ENCODE measurements around the gene FAM124B. TPM values are rescaled to one million over a fixed set of nuclear protein-coding genes. Genes with fewer than 3 reads are reported as not detected.
"Not testable (repeated sequence)": the region's sequence is repeated elsewhere in the genome, so short reads cannot be mapped to it uniquely, and the experiment has no call there.

Gene FAM124B
- total RNA-seq, 1 donor from 2014 or later, result 13.3 TPM

- Histone ChIP-seq H3K4me1 (no peaks in the 10 kb centered on the region), H3K4me3 (no peak overlapping the region), H3K27me3 (no peaks in the 10 kb centered on the region), H3K9me3 (no peaks in the 10 kb centered on the region), H3K27ac (no peak overlapping the region), H3K36me3 (no peaks in the 10 kb centered on the region)
- DNase-seq (ENCODE audit: low spot score in 2 of 2), result no peak
- TF ChIP-seq CTCF (IDR thresholded peaks at IDR 0.05), result no peak
- intact Hi-C loops (cut with DNase I), result no loop called here
These were observed 15.0 kb downstream of the FAM124B start for GRCh38 chr2:224386876-224387275.

GRCh38 chr2:224382973-224383555 lies 18.8 kb downstream of the FAM124B start:
- no peak for TF ChIP-seq CTCF (IDR thresholded peaks at IDR 0.05)
- Histone ChIP-seq H3K4me3 (no peak overlapping the region), H3K4me1 (peaks cover 0 to 13% of the 10 kb centered on the region in 2 donors), H3K27ac (no peak overlapping the region), H3K9me3 (no peaks in the 10 kb centered on the region), H3K36me3 (no peaks in the 10 kb centered on the region), H3K27me3 (no peaks in the 10 kb centered on the region)
- intact Hi-C loops (cut with DNase I), result no loop called here
- DNase-seq (ENCODE audit: low spot score in 2 of 2), result no peak

- not testable (repeated sequence) for DNase-seq (ENCODE audit: low spot score in 2 of 2)
These were observed 19.6 kb downstream of the FAM124B start for GRCh38 chr2:224382280-224382647.

GRCh38 chr2:224381521-224382279 lies 20.2 kb downstream of the FAM124B start:
- H3K4me1 ChIP-seq, result peaks cover 0 to 13% of the 10 kb centered on the region in 2 donors
- DNase-seq (ENCODE audit: low spot score in 2 of 2), result no peak
- no peaks in the 10 kb centered on the region for H3K9me3 ChIP-seq
- intact Hi-C loops (cut with DNase I), result no loop called here
- no peaks in the 10 kb centered on the region for H3K27me3 ChIP-seq
- TF ChIP-seq CTCF (IDR thresholded peaks at IDR 0.05), result no peak
- no peaks in the 10 kb centered on the region for H3K36me3 ChIP-seq
- H3K4me3 ChIP-seq, result no peak overlapping the region
- no peak overlapping the region for H3K27ac ChIP-seq

More at GRCh38 chr2:224382280-224382647, 19.6 kb downstream of the FAM124B start:
- H3K27me3 ChIP-seq; H3K27ac ChIP-seq; H3K4me3 ChIP-seq; H3K9me3 ChIP-seq; H3K36me3 ChIP-seq; intact Hi-C loops (cut with DNase I): not testable (repeated sequence)
- peaks cover 0 to 13% of the 10 kb centered on the region in 2 donors for H3K4me1 ChIP-seq

- Histone ChIP-seq H3K27ac (peak overlapping the region in 1 of 2 donors; percentile 46), H3K4me1 (peaks cover 0 to 13% of the 10 kb centered on the region in 2 donors), H3K4me3 (no peak overlapping the region), H3K9me3 (no peaks in the 10 kb centered on the region), H3K36me3 (no peaks in the 10 kb centered on the region), H3K27me3 (no peaks in the 10 kb centered on the region)
- TF ChIP-seq CTCF (IDR thresholded peaks at IDR 0.05), result no peak
- DNase-seq (ENCODE audit: low spot score in 2 of 2), result peak in 1 of 2 donors; percentile 25
- intact Hi-C loops (cut with DNase I), result no loop called here
These were observed 21.9 kb downstream of the FAM124B start for GRCh38 chr2:224379986-224380385.

- H3K9me3 ChIP-seq, result no peaks in the 10 kb centered on the region
- H3K36me3 ChIP-seq, result no peaks in the 10 kb centered on the region
- peaks cover 0 to 13% of the 10 kb centered on the region in 2 donors for H3K4me1 ChIP-seq
- intact Hi-C loops (cut with DNase I), result no loop called here
- no peak overlapping the region for H3K27ac ChIP-seq
- no peak for DNase-seq (ENCODE audit: low spot score in 2 of 2)
- TF ChIP-seq CTCF (IDR thresholded peaks at IDR 0.05), result no peak
- H3K4me3 ChIP-seq, result no peak overlapping the region
- H3K27me3 ChIP-seq, result no peaks in the 10 kb centered on the region
These were observed 22.7 kb downstream of the FAM124B start for GRCh38 chr2:224379172-224379571.

Measured in ascending aorta (tissue), 2 donors.